GM18870 (cell line): ENCODE measurements around the gene EP400.

Source experiments
- ATAC-seq: cut with Tn5 transposase; IDR thresholded peaks from one replicate; pipeline ENCODE4 v1.9.1; 2021; ENCODE audit warnings: moderate library complexity; ENCODE audit not compliant: unreplicated experiment

Gene EP400

DNA sequence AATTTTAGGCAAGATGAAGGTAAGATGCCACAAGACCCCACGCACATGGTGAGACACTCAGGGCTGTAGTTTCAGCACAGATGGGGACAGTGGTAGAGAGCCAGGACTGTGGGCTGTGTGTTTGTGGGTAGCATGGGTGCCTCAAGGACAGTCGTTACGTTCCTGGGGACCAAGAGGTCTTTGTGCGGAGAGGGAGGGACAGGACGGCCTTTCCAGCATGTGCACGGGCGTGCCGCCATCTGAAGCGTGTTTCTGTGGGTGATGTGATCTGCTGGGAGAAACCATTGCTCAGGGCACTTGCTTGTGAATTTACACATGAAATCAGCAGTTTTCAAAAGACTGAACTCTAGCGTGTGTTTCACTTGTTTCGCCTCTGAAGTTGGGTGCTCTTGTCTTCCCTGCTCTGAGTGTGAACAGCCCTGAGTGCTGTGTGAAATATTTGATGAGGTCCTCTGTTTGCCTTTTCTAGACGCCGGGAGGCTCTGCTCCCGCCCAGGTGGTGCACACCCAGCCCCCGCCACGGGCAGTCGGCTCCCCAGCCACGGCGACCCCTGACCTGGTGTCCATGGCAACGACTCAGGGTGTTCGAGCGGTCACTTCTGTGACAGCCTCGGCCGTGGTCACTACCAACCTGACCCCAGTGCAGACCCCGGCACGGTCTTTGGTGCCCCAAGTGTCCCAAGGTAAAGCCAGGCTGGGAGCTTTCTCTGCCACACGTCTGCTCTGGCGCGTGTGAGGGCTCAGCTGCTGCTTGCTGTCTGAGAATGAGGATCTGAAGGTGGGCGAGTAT is 112.1 kb downstream of the EP400 start:
- no peak for ATAC-seq

DNA sequence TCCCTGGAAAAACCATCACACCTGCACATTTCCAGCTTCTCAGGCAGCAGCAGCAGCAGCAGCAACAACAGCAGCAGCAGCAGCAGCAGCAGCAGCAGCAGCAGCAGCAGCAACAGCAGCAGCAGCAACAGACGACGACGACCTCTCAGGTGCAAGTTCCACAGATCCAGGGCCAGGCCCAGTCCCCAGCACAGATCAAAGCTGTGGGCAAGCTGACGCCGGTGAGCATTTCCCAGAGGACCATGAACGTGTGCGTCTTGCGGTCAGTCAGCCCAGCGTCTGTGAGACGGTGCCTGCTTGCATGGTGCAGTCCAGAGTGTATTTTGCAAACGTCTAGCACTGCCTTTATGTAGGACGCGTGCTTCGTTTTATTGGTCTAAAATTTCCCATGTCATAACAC is 112.7 kb downstream of the EP400 start:
- ATAC-seq, result no peak

DNA sequence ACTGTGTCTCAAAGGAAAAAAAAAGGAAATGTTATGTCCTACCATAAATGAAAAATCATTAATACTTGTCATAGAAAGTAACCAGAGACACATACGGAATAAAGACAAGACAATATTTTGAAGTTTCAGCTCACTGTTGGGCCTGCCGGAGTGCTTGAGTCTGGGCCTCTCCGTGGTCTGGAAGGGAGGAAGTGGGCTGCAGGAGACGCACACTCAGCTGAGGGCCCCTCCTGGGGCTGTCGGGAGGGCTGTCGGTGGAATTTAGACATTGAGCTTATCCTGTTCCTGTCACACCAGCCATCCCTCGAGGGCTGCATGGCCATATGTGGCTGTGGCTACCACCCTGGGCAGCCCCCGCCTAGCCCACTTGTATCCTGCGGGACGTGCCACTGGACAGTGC is 113.7 kb downstream of the EP400 start:
- no peak for ATAC-seq

DNA sequence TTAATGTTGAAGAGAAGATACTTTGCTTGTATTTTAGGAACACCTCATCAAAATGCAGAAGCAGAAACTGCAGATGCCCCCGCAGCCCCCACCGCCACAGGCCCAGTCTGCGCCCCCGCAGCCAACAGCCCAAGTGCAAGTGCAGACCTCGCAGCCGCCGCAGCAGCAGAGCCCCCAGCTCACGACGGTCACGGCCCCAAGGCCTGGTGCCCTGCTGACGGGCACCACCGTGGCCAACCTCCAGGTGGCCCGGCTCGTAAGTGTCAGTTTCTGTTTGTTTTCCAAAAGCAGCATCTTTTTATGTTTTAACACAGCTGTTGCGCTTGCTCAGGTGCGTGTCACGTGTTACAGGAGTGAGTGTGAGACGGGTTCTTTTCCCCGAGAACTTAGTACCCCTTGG is 114.9 kb downstream of the EP400 start:
- no peak for ATAC-seq

DNA sequence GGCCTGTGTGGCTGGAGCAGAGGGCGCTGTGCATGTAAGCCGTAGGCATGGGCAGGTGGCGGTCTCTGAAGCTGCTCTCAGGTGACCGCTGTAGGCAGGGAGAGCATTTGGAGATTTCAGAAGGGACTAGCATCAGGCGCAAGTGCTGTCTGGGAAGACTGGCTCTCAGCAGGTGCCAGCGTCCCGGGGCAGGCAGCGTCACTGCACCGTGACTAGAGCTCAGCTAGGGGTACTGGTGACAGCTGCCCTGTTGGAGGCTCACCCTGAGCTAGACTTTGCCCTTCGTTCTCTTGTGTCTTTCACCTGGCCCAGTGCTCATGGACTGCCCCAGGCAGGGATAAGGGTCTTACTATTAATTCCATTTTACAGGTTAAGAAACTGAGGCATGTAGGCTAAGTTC is 115.5 kb downstream of the EP400 start:
- no peak for ATAC-seq

DNA sequence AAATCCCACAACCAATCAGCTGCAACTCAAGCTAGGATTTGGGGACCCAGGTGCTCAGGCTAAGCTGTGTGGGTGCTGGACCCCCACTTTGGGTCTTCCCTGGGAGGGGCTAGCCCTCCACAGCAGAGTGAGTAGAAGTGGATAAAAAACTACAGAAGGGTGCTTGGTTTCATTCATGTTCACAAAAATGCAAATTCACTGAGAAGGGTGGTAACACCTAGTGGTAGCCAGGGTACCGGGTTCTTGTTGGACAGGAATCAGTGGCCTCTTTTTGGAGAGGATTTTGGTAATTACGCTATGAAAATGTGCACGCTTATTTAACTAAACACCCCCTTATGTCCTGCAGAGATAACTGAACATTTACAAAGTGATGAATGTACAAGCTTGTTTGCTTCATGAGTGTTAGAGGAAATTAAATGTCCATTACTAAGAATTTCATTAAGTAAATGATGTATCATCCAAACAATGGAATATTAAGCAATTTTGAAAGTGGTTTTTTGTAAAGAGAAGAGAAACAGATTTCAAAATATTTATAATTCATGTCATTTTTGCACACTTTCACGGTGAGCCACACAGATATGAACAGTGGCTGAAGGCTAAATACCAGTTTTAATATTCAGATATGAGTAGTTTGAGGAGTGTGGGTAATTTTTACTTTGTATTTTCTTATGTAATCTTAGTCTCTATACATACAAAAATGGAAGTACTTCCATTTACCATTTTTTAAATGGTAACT is 116.0 kb downstream of the EP400 start:
- ATAC-seq, result no peak

DNA sequence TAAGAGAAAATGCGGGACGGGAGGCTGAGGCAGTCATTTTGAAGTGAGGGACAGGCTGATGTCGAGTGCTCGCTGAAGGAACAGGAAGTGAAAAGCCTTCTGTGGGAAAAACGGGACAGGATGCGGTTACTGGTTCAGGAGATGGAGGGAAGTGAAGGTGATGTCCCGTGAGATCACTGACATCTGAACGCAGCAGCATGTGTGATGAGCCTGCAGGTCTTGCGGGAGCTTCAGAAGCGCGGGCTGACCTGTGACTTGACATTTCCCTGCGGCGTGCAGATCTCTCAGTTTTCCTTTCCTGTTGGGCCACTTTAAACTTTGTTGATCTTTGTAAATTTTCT is 116.6 kb downstream of the EP400 start:
- ATAC-seq, result no peak

DNA sequence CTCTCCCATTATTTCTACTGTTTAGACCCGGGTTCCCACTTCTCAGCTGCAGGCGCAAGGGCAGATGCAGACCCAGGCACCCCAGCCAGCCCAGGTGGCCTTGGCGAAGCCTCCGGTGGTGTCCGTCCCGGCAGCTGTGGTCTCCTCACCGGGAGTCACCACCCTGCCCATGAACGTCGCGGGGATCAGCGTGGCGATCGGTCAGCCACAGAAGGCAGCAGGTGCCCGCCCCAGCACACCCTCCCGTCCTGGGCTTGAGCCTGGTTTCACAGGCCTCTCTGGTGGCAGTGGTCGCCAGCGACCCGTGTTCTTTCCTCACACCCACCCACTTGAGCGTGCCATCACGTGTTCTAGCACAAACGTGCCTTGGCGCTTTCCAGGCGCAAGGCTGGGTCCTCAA is 117.0 kb downstream of the EP400 start:
- no peak for ATAC-seq

DNA sequence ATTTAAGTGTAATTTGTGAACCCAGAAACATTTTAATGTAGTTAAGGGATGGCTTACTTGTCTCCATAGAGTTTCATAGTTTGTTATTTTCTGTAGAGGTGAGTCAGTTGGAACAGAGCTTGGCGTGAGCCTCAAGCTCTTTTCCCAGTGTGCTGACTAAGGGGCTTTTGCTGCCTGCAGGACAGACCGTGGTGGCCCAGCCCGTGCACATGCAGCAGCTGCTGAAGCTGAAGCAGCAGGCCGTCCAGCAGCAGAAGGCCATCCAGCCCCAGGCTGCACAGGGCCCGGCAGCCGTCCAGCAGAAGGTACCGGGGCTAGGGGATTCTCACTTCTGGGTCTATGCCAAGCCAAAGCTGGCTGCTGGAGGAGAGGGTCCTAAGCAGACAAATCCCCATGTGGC is 117.4 kb downstream of the EP400 start:
- ATAC-seq, result no peak

DNA sequence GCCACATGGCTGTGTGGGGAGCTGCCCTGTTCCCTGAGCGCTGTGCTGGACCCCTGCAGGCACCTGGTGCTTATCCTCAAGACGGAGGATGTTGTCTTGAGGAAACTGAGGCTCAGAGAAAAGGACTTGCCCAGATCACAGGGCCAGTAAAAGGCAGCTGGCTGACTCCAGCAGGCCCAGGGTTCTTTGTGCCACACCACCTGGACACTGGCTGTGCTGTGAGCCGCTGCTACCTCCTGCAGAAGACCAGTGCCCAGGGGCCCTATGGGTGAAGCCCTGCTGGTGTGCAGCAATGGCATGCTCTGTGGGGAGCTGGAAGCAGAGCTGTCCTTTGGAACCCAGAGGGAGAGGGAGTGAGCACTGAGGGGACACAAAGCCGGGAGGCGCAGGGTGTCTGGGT is 118.5 kb downstream of the EP400 start:
- ATAC-seq, result no peak

DNA sequence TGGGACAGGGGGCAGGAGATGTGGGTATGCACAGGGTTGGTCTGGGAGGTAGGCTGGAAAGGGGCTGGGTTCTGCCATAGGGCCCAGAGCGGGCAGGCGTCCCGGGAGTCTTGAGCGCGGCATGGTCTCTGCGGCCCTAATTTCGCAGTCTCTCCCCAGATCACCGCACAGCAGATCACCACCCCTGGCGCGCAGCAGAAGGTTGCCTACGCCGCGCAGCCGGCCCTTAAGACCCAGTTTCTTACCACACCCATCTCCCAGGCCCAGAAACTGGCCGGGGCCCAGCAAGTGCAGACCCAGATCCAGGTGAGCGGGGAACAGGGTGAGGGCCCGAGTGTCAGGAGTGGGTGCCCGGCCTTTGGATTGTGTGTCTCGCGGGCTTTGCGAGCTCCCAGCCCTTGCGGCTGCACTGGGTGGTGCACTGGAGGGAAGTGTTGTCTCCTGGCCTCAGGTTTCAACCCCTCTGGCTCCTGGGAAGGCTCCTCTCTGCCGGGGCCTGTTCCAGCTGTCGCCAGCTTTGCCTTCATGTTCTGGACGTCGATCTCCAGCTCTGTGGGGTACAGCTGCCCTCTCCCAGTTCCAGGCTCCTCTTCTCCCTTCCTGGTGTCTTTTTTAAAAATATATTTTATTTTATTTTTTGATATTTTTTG is 119.7 kb downstream of the EP400 start:
- no peak for ATAC-seq

DNA sequence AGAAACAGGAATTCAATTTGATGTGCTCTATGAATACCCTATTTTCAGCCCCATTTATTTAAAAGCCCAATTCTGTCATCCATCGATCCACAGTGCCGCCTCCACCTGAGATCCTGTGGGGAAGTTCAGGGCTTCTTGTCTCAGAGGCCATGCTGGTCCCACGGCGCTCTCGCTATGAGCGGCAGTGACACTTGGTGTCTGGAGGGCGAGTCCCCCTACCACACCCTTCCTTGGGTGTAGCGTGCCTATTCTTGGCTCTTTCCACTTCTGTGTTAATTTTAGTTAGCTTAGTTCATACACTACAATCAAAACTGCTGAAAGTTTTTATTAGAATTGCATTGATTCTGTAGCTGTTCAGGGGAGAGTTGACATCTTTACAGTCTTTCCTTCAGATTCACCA is 120.6 kb downstream of the EP400 start:
- ATAC-seq, result no peak

DNA sequence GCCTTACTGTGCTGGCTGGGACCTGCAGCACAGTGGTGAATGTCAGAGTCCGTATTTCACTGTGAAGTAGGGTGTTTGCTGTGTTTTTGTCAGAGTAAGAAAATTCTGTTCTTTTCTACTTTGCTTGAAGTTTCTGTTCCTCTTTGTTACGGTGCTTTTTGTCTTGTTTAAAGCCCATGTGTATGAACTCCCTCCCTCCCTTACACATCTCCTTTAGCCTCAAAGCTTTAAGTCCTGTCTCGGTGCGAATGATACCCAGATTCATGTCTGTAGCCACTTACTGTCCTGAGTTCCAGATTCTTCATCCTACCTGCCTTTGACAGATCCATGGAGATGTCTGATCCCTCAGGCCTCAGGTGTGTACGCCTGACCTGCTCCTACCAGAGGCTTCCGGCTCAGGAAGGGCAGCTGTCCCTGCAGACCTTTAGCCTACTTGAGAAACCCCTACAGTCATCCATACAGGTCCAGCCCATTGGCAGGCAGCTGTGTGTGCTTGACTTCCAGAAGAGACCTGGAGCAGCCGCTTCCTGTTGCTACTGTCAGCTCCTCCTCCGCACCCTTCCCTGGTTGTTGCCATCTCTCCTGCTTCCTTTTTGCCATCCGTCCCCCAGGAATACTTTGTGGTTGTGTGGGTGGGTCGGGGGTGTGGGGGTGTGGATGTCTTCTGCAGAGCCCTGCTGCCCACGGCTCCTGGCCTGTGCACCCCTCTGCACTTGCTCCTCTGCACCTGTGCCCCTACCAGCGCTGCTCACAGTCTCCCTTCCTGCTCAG is 121.5 kb downstream of the EP400 start:
- ATAC-seq, result peak; percentile 85

DNA sequence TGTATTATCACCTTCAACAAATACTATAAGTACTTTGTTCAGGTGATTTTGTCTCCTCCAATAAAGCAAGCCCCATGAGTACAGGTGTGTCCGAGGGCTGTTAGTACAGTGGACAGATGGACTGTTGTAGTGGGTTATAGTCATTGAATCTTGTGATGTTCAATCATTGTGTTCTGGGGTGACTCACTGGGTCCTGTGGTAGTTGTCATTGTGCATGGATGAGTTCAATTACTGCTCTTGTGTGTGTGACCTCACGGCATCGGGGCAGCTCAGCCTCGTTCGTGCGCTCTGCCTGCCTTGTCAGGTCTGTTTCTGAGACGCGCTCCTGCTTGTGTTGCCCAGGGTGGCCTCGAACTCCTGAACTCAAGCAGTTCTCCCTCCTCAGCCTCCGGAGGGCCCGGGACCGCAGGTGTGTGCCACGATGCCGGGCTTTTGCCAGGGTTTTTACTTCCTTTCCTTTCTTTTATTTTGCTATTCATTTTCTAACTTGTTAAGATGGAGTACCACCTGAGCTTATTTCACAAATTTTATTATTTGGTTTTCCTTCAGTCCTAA is 122.2 kb downstream of the EP400 start:
- no peak for ATAC-seq

DNA sequence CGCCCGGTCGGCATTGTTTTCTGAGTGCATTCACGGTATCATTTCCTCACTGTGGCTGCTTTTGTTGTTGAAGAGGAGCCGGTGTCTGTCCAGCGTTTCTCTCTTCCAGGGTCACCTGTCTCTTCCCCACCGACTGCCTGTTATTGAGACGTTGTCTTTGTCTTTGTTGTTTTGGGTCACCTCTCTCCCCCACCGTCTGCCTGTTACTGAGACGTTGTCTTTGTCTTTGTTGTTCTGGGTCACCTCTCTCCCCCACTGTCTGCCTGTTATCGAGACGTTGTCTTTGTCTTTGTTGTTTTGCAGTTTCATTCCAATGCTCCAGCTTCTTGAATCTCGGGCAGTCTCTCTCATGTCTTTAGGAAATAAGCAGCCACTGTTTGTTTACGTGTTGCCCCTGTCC is 124.5 kb downstream of the EP400 start:
- no peak for ATAC-seq

DNA sequence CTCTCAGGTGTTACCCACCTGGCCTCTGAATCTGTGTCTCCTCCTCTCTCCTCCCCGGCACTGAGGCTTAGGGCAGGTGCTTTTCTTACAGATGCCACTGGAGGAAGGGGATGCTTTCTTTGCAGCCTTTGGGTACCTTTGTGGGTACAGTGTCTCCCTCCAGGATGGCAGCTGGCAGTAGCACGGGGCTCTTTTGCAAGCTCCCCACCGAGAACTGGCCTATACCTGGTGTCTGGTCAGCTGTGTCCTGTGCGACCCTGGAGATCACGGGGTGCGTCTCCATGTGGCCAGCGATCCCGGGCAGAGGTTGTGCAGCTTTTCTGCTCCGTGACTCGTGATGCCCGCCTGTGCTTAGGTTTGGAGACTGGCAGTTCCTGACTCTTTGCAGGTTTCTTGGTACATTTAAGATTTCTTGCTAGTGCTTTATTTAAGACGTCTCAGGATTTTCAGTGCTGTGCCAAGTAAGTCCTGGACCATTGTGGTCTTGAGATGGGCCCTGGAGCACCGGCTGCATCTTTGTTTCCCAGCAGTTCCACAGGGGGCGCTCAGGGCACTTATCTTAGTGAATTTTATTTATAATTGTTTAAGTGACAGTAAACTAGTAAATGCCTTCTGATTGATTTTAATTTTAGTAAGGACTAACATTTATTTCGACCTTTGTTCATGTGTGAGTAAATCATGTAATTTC is 125.4 kb downstream of the EP400 start:
- ATAC-seq, result no peak

DNA sequence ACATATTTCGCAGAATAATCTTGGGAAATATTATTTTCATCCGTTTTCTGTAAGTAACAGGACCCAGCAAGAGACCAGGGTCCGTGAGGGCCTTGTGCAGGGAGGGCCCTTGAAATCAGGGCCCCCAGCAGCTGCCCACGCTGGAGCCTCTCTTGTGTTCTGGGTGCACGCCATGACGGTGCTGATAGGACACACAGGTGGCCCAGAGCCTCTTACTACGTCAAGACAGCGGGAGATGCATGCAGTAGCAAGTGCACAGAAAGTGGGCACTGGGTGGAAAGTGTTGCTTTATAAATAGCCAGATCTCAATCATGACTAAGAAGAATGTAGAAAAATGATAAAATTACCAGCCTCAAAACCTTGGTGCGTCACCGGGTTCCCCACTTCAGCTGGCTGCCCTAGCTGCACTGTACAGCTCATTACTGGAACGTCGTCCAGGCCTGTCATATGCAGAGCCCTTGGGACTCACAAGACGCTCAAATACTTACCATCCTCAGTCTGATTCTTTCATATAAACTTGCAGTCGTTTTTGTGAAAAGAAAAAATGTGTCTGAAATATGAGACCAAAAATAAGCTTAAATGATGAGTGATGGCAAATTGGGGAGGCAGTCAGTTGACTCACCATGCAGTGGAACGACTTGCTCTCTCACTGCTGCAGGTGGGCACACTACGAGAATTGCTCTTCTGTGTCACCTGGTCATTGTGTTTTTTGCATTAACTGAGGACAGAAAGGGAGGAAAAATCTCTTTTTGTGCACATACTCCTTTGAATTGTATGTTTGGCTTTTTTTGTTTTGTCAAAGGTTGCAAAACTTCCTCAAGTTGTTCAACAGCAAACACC is 126.2 kb downstream of the EP400 start:
- ATAC-seq, result no peak

DNA sequence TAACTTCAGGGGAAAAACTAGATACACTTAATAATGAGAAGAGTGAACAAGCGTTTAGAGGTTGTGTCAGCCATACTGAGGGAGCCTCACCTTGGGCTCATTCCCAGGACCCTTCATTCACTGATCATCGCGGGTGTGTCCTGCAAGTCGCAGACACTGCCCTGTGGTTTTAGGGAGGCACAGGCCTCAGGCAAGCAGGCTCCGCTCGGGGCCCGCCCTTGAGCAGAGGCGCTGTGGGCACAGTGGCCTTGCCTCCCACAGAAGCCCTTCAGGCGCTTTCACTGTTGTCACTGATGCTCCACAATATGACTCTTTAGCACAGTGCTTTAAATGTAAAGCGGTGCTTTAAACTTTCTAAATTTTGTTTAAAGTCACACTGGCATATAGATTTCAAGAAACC is 127.0 kb downstream of the EP400 start:
- no peak for ATAC-seq

DNA sequence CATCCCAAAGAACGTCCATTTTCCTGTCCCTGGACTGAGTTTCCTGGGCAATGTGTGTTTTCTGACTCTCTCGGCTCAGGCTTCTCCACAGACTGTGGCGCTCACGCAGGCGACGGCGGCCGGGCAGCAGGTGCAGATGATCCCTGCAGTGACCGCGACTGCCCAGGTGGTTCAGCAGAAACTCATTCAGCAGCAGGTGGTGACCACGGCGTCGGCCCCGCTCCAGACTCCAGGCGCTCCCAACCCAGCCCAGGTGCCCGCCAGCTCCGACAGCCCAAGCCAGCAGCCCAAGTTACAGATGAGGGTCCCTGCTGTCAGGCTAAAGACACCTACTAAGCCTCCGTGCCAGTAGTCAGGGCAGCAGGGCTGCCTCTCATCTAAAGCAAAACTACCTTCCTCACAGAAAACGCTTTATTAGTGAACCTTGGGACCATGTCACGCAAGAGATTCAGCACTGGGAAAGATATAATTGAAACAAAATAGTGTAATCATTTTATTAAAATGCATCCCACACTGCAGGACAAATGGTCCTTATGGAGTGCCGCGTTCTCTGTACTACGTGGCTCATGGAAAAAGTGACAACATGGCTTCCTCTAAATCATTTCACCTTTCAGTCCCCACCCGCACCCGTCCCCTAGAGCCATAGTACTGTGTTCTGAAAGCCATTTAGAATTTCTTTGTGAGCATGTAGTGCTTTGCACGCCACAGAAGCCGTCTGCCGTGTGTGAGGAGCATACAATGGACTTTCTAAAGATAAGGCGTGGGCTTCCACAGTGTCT is 127.8 kb downstream of the EP400 start:
- no peak for ATAC-seq
